HepG2 (cell line): ENCODE measurements around the gene ALDH1A1. TPM values are rescaled to one million over a fixed set of nuclear protein-coding genes. Genes with fewer than 3 reads are reported as not detected.
A peak's percentile ranks its signal among the peaks of the same experiment; 100 is the strongest.

Experiments
- ADNP ChIP-seq: sonication (generic); formaldehyde crosslinking; IDR thresholded peaks from 2 replicates; pipeline ENCODE4 v1.4.0; 2020; ENCODE audit warnings: missing genetic modification reagents
- FOXA1 ChIP-seq, 2 experiments: fragments of 450-650 bp in 1 of 2; sonication (generic) in 1 of 2; formaldehyde crosslinking in 1 of 2; IDR thresholded peaks; 2 replicates each; pipeline versions ENCODE4 v1.4.0 to v1.6.1; 2016 to 2020; ENCODE audit warnings: missing genetic modification reagents in 1 of 2
- GRHL1 ChIP-seq: sonication (generic); formaldehyde crosslinking; conservative IDR thresholded peaks from 2 replicates; pipeline ENCODE4 v1.8.0; 2022; ENCODE audit warnings: missing genetic modification reagents
- NCOA2 ChIP-seq: sonication (generic); formaldehyde crosslinking; IDR thresholded peaks from 2 replicates; pipeline ENCODE4 v1.8.0; 2022; ENCODE audit warnings: inconsistent platforms
- NFATC3 ChIP-seq: sonication (generic); formaldehyde crosslinking; IDR thresholded peaks from 2 replicates; pipeline ENCODE4 v1.5.1; 2020; ENCODE audit warnings: mild to moderate bottlenecking, missing genetic modification reagents
- NFE2 ChIP-seq: sonication (generic); formaldehyde crosslinking; IDR thresholded peaks from 2 replicates; pipeline ENCODE4 v1.4.0; 2020; ENCODE audit warnings: missing genetic modification reagents
- NFKBIZ ChIP-seq: IDR thresholded peaks from 2 replicates; pipeline ENCODE4 v1.6.1; 2018; ENCODE audit warnings: missing genetic modification reagents, missing compliant biosample characterization
- NFRKB ChIP-seq: fragments of 450-650 bp; IDR thresholded peaks from 2 replicates; pipeline ENCODE4 v1.6.1; 2017
- NR3C1 ChIP-seq: sonication (generic); formaldehyde crosslinking; IDR thresholded peaks from 2 replicates; pipeline ENCODE4 v1.4.0; 2020; ENCODE audit warnings: missing genetic modification reagents
- RARG ChIP-seq: sonication (generic); formaldehyde crosslinking; IDR thresholded peaks from 2 replicates; pipeline ENCODE4 v1.4.0; 2020; ENCODE audit warnings: low read depth, mild to moderate bottlenecking, missing genetic modification reagents
- TBX2 ChIP-seq: sonication (generic); formaldehyde crosslinking; IDR thresholded peaks from 2 replicates; pipeline ENCODE4 v1.5.0; 2020; ENCODE audit warnings: missing genetic modification reagents, mild to moderate bottlenecking, borderline replicate concordance
- ZBTB25 ChIP-seq: IDR thresholded peaks from 2 replicates; pipeline ENCODE4 v1.6.1; 2018; ENCODE audit warnings: missing genetic modification reagents
- ZNF543 ChIP-seq: sonication (generic); formaldehyde crosslinking; IDR thresholded peaks from 2 replicates; pipeline ENCODE4 v1.4.0; 2020; ENCODE audit warnings: mild to moderate bottlenecking, missing genetic modification reagents
- ZNF550 ChIP-seq: sonication (generic); formaldehyde crosslinking; IDR thresholded peaks from 2 replicates; pipeline ENCODE4 v1.4.0; 2020; ENCODE audit warnings: mild to moderate bottlenecking, missing genetic modification reagents, borderline replicate concordance
- ZNF746 ChIP-seq: sonication (generic); formaldehyde crosslinking; IDR thresholded peaks from 2 replicates; pipeline ENCODE4 v1.8.0; 2022; ENCODE audit warnings: mild to moderate bottlenecking, missing genetic modification reagents
- ZNF75D ChIP-seq: sonication (generic); formaldehyde crosslinking; IDR thresholded peaks from 2 replicates; pipeline ENCODE4 v1.8.1; 2023; ENCODE audit warnings: missing genetic modification reagents, mild to moderate bottlenecking, borderline replicate concordance
- polyA plus RNA-seq, 8 experiments: library from polyadenylated mRNA; depleted of rRNA in 3 of 8; stranded (reverse) in 7 of 8; unstranded in 1 of 8; fragments of >200 nt; fragmentation: Illumina TruSeq in 4 of 8; extraction: Trizol in 4 of 8; gene quantifications; 2 replicates each; pipeline versions ENCODE4 v1.2.1 to v1.2.3, GENCODE V29; 2011 to 2016; ENCODE audit warnings: low read depth in 4 of 8, missing spikeins in 1 of 8, mixed read lengths in 1 of 8; ENCODE audit not compliant: insufficient read depth in 1 of 8
- total RNA-seq, 5 experiments: library from RNA; depleted of rRNA; stranded (reverse); fragments of >200 nt; fragmentation: Illumina TruSeq; extraction: Trizol; gene quantifications; 2 replicates each; pipeline ENCODE4 v1.2.3, GENCODE V29; 2016; ENCODE audit warnings: low read depth in 1 of 5
- TF ChIP-seq, protein P1 (sequence below): sonication (generic); formaldehyde crosslinking; IDR thresholded peaks from 2 replicates; pipeline ENCODE4 v1.9.0; 2021; ENCODE audit warnings: missing genetic modification reagents, mild to moderate bottlenecking, borderline replicate concordance
- TF ChIP-seq, protein P2 (sequence below): sonication (generic); formaldehyde crosslinking; IDR thresholded peaks from 2 replicates; pipeline ENCODE4 v1.5.0; 2020; ENCODE audit warnings: mild to moderate bottlenecking, missing genetic modification reagents
- TF ChIP-seq, protein P3 (sequence below): IDR thresholded peaks from 2 replicates; pipeline ENCODE4 v1.6.1; 2016; ENCODE audit warnings: missing compliant biosample characterization, missing genetic modification reagents, borderline replicate concordance
- TF ChIP-seq, protein P4 (sequence below), 2 experiments: sonication (generic) in 1 of 2; formaldehyde crosslinking in 1 of 2; IDR thresholded peaks; 2 replicates each; pipeline versions ENCODE4 v1.5.1 to v1.6.1; 2011 to 2020; ENCODE audit warnings: borderline replicate concordance in 1 of 2, low read depth in 1 of 2, low read length in 1 of 2, mild to moderate bottlenecking in 1 of 2, missing genetic modification reagents in 1 of 2, moderate library complexity in 1 of 2

The ALDH1A1 gene
- total and polyA plus RNA-seq, 2 of the 13 experiments (the other 11 are each of a cell fraction or from before 2014, with no cell fraction given), result 88.2 to 439 TPM

GRCh38 chr9:72983056-72983455 lies 30.2 kb upstream of the ALDH1A1 start (continued):
- 0 out of 2 replicates have a peak, but pooled peaks have one; percentile 30 for TF ChIP-seq NCOA2 (CRISPR knock-in tag)
- no peak for TF ChIP-seq ZNF746 (CRISPR knock-in tag)
- TF ChIP-seq, protein P1, sequence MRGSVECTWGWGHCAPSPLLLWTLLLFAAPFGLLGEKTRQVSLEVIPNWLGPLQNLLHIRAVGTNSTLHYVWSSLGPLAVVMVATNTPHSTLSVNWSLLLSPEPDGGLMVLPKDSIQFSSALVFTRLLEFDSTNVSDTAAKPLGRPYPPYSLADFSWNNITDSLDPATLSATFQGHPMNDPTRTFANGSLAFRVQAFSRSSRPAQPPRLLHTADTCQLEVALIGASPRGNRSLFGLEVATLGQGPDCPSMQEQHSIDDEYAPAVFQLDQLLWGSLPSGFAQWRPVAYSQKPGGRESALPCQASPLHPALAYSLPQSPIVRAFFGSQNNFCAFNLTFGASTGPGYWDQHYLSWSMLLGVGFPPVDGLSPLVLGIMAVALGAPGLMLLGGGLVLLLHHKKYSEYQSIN (CRISPR knock-in tag), result no peak
- TF ChIP-seq NR3C1 (CRISPR knock-in tag), result no peak
- TF ChIP-seq, protein P2, sequence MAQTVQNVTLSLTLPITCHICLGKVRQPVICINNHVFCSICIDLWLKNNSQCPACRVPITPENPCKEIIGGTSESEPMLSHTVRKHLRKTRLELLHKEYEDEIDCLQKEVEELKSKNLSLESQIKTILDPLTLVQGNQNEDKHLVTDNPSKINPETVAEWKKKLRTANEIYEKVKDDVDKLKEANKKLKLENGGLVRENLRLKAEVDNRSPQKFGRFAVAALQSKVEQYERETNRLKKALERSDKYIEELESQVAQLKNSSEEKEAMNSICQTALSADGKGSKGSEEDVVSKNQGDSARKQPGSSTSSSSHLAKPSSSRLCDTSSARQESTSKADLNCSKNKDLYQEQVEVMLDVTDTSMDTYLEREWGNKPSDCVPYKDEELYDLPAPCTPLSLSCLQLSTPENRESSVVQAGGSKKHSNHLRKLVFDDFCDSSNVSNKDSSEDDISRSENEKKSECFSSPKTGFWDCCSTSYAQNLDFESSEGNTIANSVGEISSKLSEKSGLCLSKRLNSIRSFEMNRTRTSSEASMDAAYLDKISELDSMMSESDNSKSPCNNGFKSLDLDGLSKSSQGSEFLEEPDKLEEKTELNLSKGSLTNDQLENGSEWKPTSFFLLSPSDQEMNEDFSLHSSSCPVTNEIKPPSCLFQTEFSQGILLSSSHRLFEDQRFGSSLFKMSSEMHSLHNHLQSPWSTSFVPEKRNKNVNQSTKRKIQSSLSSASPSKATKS, result no peak
- no peak for TF ChIP-seq FOXA1 (IDR thresholded peaks at IDR 0.05)
- TF ChIP-seq FOXA1 (CRISPR knock-in tag; IDR thresholded peaks at IDR 0.05), result peak; percentile 65
- TF ChIP-seq NFATC3 (CRISPR knock-in tag), result no peak
- TF ChIP-seq RARG (CRISPR knock-in tag), result no peak
- TF ChIP-seq ADNP (CRISPR knock-in tag), result no peak
- TF ChIP-seq, protein P3, sequence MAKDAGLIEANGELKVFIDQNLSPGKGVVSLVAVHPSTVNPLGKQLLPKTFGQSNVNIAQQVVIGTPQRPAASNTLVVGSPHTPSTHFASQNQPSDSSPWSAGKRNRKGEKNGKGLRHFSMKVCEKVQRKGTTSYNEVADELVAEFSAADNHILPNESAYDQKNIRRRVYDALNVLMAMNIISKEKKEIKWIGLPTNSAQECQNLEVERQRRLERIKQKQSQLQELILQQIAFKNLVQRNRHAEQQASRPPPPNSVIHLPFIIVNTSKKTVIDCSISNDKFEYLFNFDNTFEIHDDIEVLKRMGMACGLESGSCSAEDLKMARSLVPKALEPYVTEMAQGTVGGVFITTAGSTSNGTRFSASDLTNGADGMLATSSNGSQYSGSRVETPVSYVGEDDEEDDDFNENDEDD (CRISPR knock-in tag), result no peak
- TF ChIP-seq TBX2, result 0 out of 2 replicates have a peak, but pooled peaks have one; percentile 13
- TF ChIP-seq ZNF75D (CRISPR knock-in tag), result no peak
- no peak for TF ChIP-seq NFRKB
- TF ChIP-seq ZNF543 (CRISPR knock-in tag), result no peak
- no peak for TF ChIP-seq NFKBIZ
- TF ChIP-seq GRHL1, result no peak
- TF ChIP-seq NFE2 (CRISPR knock-in tag), result no peak
- TF ChIP-seq ZBTB25 (CRISPR knock-in tag), result 0 out of 2 replicates have a peak, but pooled peaks have one; percentile 4
- TF ChIP-seq ZNF550 (CRISPR knock-in tag), result no peak
- TF ChIP-seq, protein P4, sequence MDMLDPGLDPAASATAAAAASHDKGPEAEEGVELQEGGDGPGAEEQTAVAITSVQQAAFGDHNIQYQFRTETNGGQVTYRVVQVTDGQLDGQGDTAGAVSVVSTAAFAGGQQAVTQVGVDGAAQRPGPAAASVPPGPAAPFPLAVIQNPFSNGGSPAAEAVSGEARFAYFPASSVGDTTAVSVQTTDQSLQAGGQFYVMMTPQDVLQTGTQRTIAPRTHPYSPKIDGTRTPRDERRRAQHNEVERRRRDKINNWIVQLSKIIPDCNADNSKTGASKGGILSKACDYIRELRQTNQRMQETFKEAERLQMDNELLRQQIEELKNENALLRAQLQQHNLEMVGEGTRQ (IDR thresholded peaks at IDR 0.05; ENCODE audit: low read depth, low read length), result no peak
- TF ChIP-seq, protein P4 (CRISPR knock-in tag; IDR thresholded peaks at IDR 0.05; ENCODE audit: borderline replicate concordance), result no peak
